GM12872 (cell line): ENCODE data around the gene ARL6IP4.

ENCODE experiments used
- CTCF ChIP-seq: IDR thresholded peaks from 3 replicates; pipeline ENCODE4 v1.5.1; 2011; ENCODE audit warnings: low read depth, mild to moderate bottlenecking, low read length, moderate library complexity; ENCODE audit not compliant: insufficient read depth

Gene ARL6IP4

GRCh38 chr12:123000578-123000977 is 20.1 kb downstream of the ARL6IP4 start:
- no peak for TF ChIP-seq CTCF

GRCh38 chr12:123001464-123001863 is 21.0 kb downstream of the ARL6IP4 start:
- no peak for TF ChIP-seq CTCF

GRCh38 chr12:123003257-123003656 is 22.8 kb downstream of the ARL6IP4 start:
- no peak for TF ChIP-seq CTCF

GRCh38 chr12:123004287-123004686 is 23.8 kb downstream of the ARL6IP4 start:
- TF ChIP-seq CTCF: no peak

- no peak for TF ChIP-seq CTCF
Measured at GRCh38 chr12:123005081-123005626, 24.7 kb downstream of the ARL6IP4 start.

GRCh38 chr12:123006977-123007376 is 26.5 kb downstream of the ARL6IP4 start:
- no peak for TF ChIP-seq CTCF

- TF ChIP-seq CTCF: no peak
Measured at GRCh38 chr12:123010110-123010509, 29.6 kb downstream of the ARL6IP4 start.
